Coronary artery (tissue), 2 donors: ENCODE measurements around the gene CNOT6L.

ENCODE experiments used
- DNase-seq: peaks from one replicate; pipeline ENCODE4 v3.0.0-alpha.2; 2017; ENCODE audit warnings: low spot score
- H3K27ac ChIP-seq, 2 donors: fragments of 200-600 bp; sonication (generic); one replicate each; pipeline ENCODE4 v1.5.1; 2016 to 2019
- H3K4me3 ChIP-seq: fragments of 200-600 bp; sonication (generic); 2 replicates; pipeline ENCODE4 v1.5.1; 2016; ENCODE audit warnings: mild to moderate bottlenecking, moderate library complexity
- TF ChIP-seq, protein P1 (sequence below): fragments of 200-600 bp; sonication (generic); IDR thresholded peaks from one replicate; pipeline ENCODE4 v1.5.1; 2019; ENCODE audit warnings: antibody characterized with exemption

The CNOT6L gene

DNA sequence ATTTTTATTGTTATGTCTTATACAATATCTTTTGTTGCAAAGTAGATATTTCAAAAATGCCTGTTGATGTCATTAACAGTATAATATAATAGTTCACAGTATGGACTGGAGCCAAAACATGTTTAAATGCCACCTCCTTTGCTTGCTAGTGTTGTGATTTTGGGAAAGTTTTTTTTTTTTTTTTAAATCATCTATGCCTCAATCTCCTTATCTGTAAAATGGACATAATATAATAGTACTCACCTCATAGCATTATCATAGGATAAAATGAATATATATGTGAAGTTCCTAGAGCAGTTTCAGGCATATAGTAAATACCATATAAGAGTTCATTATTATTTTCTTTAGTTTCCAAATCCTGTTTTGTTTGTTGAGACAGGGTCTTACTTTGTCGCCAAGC lies 25.2 kb upstream of the CNOT6L start:
- H3K4me3 ChIP-seq, result no peak overlapping the region
- H3K27ac ChIP-seq, result no peak overlapping the region
- TF ChIP-seq, protein P1, sequence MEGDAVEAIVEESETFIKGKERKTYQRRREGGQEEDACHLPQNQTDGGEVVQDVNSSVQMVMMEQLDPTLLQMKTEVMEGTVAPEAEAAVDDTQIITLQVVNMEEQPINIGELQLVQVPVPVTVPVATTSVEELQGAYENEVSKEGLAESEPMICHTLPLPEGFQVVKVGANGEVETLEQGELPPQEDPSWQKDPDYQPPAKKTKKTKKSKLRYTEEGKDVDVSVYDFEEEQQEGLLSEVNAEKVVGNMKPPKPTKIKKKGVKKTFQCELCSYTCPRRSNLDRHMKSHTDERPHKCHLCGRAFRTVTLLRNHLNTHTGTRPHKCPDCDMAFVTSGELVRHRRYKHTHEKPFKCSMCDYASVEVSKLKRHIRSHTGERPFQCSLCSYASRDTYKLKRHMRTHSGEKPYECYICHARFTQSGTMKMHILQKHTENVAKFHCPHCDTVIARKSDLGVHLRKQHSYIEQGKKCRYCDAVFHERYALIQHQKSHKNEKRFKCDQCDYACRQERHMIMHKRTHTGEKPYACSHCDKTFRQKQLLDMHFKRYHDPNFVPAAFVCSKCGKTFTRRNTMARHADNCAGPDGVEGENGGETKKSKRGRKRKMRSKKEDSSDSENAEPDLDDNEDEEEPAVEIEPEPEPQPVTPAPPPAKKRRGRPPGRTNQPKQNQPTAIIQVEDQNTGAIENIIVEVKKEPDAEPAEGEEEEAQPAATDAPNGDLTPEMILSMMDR, result no peak
- DNase-seq, result no peak

DNA sequence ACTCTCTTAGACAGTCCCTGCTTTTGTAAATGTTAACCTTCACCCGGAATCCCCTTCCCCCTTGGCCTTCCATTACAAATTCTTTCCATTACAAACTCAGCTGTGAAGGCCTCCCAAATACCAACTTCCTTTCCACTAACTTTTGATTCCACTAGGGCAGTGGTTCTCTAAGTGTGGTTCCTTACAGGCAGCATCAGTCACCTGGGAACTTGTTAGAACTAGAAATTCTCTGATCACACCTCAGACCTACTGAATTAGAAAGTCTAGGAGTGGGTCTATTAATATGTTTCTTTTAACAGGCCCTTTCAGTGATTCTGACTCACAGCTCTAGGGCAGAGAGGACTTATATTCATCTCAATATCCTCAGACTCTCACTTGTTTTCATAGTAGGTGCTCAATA lies 24.5 kb upstream of the CNOT6L start:
- TF ChIP-seq, protein P1, result no peak
- H3K4me3 ChIP-seq, result no peak overlapping the region
- H3K27ac ChIP-seq, result no peak overlapping the region
- DNase-seq, result no peak

DNA sequence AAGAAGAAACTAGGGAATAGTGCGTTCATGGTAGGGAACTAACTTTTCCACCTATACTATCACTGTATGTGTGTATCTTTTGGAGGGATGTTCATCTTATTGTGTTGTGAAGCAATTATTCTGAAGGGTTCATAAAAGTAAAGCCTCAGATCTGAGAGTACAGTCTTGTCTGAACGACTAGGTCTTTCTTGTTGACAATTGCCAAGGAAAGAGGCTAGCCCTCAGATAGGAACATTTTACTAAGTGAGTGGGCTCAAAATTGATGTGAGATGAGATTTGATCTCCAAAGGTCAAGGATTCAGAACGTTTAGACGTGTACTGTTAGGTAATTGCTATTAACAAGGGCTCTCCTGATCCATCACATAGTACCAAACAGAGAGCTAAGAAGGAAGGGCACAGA lies 15.2 kb upstream of the CNOT6L start:
- Histone ChIP-seq H3K27ac (no peak overlapping the region), H3K4me3 (no peak overlapping the region)
- TF ChIP-seq, protein P1, result no peak
- no peak for DNase-seq

DNA sequence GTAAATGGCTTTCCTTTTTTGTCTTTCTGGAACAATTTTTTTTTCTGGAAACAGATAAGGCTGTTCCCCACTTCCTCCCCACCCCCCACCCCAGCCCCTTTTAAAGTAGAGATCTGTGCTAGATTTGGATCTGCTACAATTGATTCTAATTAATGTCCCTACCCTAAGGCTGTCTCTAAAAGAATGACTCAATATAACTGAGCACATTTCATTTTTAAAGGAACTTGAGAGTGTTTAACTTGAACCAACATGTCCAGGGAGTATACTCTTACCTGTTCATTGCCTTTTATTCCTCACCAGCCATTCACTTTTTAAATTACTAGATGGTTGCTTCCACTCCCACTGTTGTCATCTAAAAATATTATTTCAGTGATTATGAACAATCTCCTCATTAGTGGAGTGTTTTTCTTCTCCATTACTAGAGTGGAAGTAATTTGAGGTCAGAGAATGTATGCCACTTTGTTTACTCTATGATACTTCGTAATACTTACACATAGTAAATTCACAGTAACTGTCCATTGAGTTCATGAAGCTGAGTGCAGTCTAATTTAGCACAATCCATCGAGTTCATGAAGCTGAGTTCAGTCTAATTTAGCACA lies 14.1 kb upstream of the CNOT6L start:
- DNase-seq, result no peak
- Histone ChIP-seq H3K4me3 (no peak overlapping the region), H3K27ac (no peak overlapping the region)
- TF ChIP-seq, protein P1, result no peak

DNA sequence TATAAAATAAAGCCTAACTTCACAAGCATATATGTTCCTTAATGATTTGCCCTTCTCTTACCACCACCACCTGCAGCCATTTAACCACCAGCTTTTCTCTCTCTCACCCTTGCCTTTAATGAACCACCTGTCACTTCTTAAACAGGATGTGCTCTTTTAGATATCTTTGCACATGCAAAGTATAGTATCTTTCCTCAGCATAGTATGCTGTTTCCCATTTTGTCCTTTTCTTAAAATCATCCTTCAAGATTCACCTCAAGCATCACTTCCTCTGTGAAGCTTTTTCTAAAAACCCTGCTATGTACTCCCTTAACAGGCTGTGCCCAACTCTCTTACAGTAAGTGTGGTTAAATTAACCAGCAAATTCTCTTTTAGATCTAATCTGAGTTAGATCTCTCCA lies 8.2 kb upstream of the CNOT6L start:
- DNase-seq, result no peak
- H3K4me3 ChIP-seq, result no peak overlapping the region
- TF ChIP-seq, protein P1, result no peak
- H3K27ac ChIP-seq, result no peak overlapping the region

DNA sequence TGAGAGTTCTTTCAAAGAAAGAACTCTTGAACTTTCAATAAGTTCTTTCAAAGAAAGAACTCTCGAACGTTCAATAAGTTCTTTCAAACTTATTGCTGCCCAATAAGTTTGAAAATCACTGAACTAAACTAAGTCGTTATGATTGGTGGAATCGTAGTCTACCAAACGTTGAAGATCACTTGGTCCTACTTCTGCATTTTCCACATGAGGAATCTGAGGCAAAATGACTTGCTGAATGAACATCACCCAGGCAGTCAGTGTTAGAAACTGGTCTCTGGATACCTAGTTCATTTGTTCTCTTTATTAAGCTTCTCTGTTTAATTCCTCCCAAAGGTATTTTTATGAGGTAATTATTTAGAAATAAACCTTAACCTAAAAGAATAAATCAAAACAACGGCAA lies 7.1 kb upstream of the CNOT6L start:
- TF ChIP-seq, protein P1, result no peak
- no peak overlapping the region for H3K27ac ChIP-seq
- no peak for DNase-seq
- H3K4me3 ChIP-seq, result no peak overlapping the region

DNA sequence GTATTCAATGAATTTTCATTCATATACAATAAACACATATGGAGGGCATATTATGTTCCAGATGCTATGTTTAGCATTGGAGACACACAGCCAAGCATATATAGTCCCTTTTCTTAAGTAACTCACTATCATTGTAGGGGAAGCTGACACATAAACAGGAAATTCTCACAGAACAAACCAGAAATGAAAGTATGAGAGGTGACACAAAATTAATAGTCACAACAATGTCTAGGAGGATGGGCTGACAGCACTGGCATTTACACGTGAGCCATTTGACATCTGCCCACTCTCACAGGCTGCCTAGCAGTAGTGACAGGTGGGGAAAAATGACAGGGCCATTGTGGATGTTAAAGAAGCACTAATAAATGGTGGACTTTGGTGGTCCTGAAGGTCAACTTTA lies 2.6 kb upstream of the CNOT6L start:
- no peak for DNase-seq
- Histone ChIP-seq H3K4me3 (no peak overlapping the region), H3K27ac (peak overlapping the region in 1 of 2 donors; percentile 99)
- TF ChIP-seq, protein P1, result no peak
